ENCODE results near the gene TCTA. TPM values are rescaled to one million over a fixed set of nuclear protein-coding genes. Genes with fewer than 3 reads are reported as not detected.

Gene TCTA
- total and polyA plus RNA-seq, 2 donors (not counting 1 experiment from before 2014, with no cell fraction given): 46.4 to 55.9 TPM

DNA sequence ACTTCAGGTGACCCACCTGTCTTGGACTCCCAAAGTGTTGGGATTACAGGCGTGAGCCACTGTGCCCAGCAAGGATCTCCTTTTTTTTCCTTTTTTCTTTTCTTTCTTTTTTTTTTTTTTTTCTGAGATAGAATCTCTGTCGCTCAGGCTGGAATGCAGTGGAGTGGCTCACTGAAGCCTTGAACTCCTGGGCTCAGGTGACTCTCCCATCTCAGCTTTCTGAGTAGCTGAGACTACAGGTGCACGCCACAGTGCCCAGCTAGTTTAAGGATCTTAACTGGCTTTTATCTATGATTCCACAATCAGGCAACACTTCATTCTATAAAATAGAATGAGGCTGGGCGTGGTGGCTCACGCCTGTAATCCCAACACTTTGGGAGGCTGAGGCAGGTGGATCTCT, 33.2 kb downstream of the TCTA start:
- Histone ChIP-seq H3K27ac (ENCODE audit: low read length in 2 of 2) (no peak overlapping the region), H3K9me3 (ENCODE audit: control extremely low read depth in 1 of 3, control insufficient read depth in 2 of 3, insufficient read depth in 1 of 3, low read length in 2 of 3) (no peaks in the 10 kb centered on the region), H3K27me3 (replicated peaks in 1 of 4; ENCODE audit: control extremely low read depth in 1 of 4, control insufficient read depth in 3 of 4, insufficient read depth in 4 of 4, low read length in 3 of 4) (no peaks in the 10 kb centered on the region), H3K4me2 (replicated peaks; ENCODE audit: low read depth, low read length, poor library complexity, severe bottlenecking) (no peak overlapping the region), H4K20me1 (ENCODE audit: control insufficient read depth, insufficient read depth, low read length, poor library complexity, severe bottlenecking) (no peaks in the 10 kb centered on the region), H3K36me3 (replicated peaks in 1 of 2; ENCODE audit: control extremely low read depth in 1 of 2, control insufficient read depth in 1 of 2, extremely low read depth in 1 of 2, insufficient read depth in 2 of 2, low read length in 1 of 2) (no peaks in the 10 kb centered on the region), H2AFZ (ENCODE audit: insufficient read depth, low read depth, low read length, poor library complexity, severe bottlenecking) (no peak overlapping the region), H3K9ac (ENCODE audit: low read length) (no peak overlapping the region), H3K4me1 (ENCODE audit: control insufficient read depth in 2 of 2, insufficient read depth in 2 of 2, low read length in 2 of 2) (peaks cover 18 to 27% of the 10 kb centered on the region in 2 donors), H3K4me3 (ENCODE audit: control extremely low read depth in 1 of 5, extremely low read depth in 1 of 5, insufficient read depth in 1 of 5, low read depth in 2 of 5, low read length in 4 of 5) (no peak overlapping the region), H3K79me2 (ENCODE audit: control insufficient read depth, insufficient read depth, low read length) (peaks cover 7% of the 10 kb centered on the region)
- Mint-ChIP-seq H3K27me3 (no peaks in the 10 kb centered on the region), H3K4me1 (peaks cover 15% of the 10 kb centered on the region), H3K4me3 (no peak overlapping the region), H3K27ac (peak overlapping the region; percentile 26), H3K9me3 (ENCODE audit: insufficient read depth) (no peaks in the 10 kb centered on the region)
- DNase-seq (no peak), ATAC-seq (ENCODE audit: low read depth) (no peak)
- TF ChIP-seq EZH2 (IDR thresholded peaks at IDR 0.05; ENCODE audit: borderline replicate concordance, insufficient read depth, low read depth, low read length, poor library complexity, severe bottlenecking): no peak
- TF ChIP-seq, protein P1, sequence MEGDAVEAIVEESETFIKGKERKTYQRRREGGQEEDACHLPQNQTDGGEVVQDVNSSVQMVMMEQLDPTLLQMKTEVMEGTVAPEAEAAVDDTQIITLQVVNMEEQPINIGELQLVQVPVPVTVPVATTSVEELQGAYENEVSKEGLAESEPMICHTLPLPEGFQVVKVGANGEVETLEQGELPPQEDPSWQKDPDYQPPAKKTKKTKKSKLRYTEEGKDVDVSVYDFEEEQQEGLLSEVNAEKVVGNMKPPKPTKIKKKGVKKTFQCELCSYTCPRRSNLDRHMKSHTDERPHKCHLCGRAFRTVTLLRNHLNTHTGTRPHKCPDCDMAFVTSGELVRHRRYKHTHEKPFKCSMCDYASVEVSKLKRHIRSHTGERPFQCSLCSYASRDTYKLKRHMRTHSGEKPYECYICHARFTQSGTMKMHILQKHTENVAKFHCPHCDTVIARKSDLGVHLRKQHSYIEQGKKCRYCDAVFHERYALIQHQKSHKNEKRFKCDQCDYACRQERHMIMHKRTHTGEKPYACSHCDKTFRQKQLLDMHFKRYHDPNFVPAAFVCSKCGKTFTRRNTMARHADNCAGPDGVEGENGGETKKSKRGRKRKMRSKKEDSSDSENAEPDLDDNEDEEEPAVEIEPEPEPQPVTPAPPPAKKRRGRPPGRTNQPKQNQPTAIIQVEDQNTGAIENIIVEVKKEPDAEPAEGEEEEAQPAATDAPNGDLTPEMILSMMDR (IDR thresholded peaks at IDR 0.05): no peak
- ChIA-PET POLR2A (interaction anchor here (0.7 to 2.1 kb wide), 2 partner anchors 16 to 102 kb away, joined by 4 to 14 read pairs; partner anchors contain the start of gene NICN1), CTCF (interaction anchor here (0.7 to 10.2 kb wide), 7 partner anchors 9 to 149 kb away, joined by 3 to 137 read pairs (median 5); partner anchors contain the start of genes NICN1 and USP4)
- intact Hi-C loops (cut with micrococcal nuclease): no loop called here
- WGBS (ENCODE audit: insufficient coverage): no CpG with 5 or more reads among the region's 5 CpGs

DNA sequence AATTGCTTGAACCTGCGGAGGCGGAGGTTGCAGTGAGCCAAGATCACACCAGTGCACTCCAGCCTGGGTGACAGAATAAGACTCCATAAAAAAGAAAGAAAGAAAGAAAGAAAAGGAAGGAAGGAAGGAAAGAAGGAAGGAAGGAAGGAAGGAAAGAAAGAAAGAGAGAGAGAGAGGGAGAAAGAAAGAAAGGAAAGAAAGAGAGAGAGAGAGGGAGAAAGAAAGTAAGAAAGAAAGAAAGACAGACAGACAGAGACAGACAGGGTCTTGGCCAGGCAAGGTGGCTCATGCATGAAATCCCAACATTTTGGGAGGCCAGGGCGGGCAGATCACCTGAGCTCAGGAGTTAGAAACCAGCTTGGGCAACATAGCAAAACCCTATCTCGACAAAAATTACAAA, 41.4 kb downstream of the TCTA start:
- no peak overlapping the region for H3K4me3 ChIP-seq (ENCODE audit: control extremely low read depth in 1 of 5, extremely low read depth in 1 of 5, insufficient read depth in 1 of 5, low read depth in 2 of 5, low read length in 4 of 5)
- no peak overlapping the region for H3K9ac ChIP-seq (ENCODE audit: low read length)
- H4K20me1 ChIP-seq (ENCODE audit: control insufficient read depth, insufficient read depth, low read length, poor library complexity, severe bottlenecking): no peaks in the 10 kb centered on the region
- no peaks in the 10 kb centered on the region for H3K9me3 Mint-ChIP-seq (ENCODE audit: insufficient read depth)
- no peaks in the 10 kb centered on the region for H3K79me2 ChIP-seq (ENCODE audit: control insufficient read depth, insufficient read depth, low read length)
- H3K4me1 ChIP-seq (ENCODE audit: control insufficient read depth in 2 of 2, insufficient read depth in 2 of 2, low read length in 2 of 2): peaks cover 0 to 5% of the 10 kb centered on the region in 2 donors
- no peak overlapping the region for H2AFZ ChIP-seq (ENCODE audit: insufficient read depth, low read depth, low read length, poor library complexity, severe bottlenecking)
- H3K27ac ChIP-seq (ENCODE audit: low read length in 2 of 2): no peak overlapping the region
- H3K27ac Mint-ChIP-seq: no peak overlapping the region
- DNase-seq (no peak), ATAC-seq (ENCODE audit: low read depth) (no peak)
- TF ChIP-seq EZH2 (IDR thresholded peaks at IDR 0.05; ENCODE audit: borderline replicate concordance, insufficient read depth, low read depth, low read length, poor library complexity, severe bottlenecking): no peak
- TF ChIP-seq, protein P1 (IDR thresholded peaks at IDR 0.05): no peak
- intact Hi-C loops (cut with micrococcal nuclease): no loop called here
- H3K4me2 ChIP-seq (replicated peaks; ENCODE audit: low read depth, low read length, poor library complexity, severe bottlenecking): no peak overlapping the region
- no peaks in the 10 kb centered on the region for H3K36me3 ChIP-seq (replicated peaks in 1 of 2; ENCODE audit: control extremely low read depth in 1 of 2, control insufficient read depth in 1 of 2, extremely low read depth in 1 of 2, insufficient read depth in 2 of 2, low read length in 1 of 2)
- WGBS (ENCODE audit: insufficient coverage): 95% methylated on average over 4 of the region's 4 CpGs
- ChIA-PET POLR2A (no interaction called here), CTCF (interaction anchor here (0.5 to 1.8 kb wide), 3 partner anchors 8 to 121 kb away, joined by 3 to 5 read pairs (median 3); no protein-coding TSS in a partner anchor)
- H3K27me3 ChIP-seq (replicated peaks in 1 of 4; ENCODE audit: control extremely low read depth in 1 of 4, control insufficient read depth in 3 of 4, insufficient read depth in 4 of 4, low read length in 3 of 4): no peaks in the 10 kb centered on the region
- no peaks in the 10 kb centered on the region for H3K27me3 Mint-ChIP-seq
- H3K4me3 Mint-ChIP-seq: no peak overlapping the region
- H3K4me1 Mint-ChIP-seq: peaks cover 4% of the 10 kb centered on the region
- H3K9me3 ChIP-seq (ENCODE audit: control extremely low read depth in 1 of 3, control insufficient read depth in 2 of 3, insufficient read depth in 1 of 3, low read length in 2 of 3): no peaks in the 10 kb centered on the region

All from B cell (primary cell).